ENCODE results near the gene SIRPD. TPM values are rescaled to one million over a fixed set of nuclear protein-coding genes. Genes with fewer than 3 reads are reported as not detected.
"Not testable (repeated sequence)": the region's sequence is repeated elsewhere in the genome, so short reads cannot be mapped to it uniquely, and the experiment has no call there.

SIRPD gene
- polyA plus RNA-seq: not detected

DNA sequence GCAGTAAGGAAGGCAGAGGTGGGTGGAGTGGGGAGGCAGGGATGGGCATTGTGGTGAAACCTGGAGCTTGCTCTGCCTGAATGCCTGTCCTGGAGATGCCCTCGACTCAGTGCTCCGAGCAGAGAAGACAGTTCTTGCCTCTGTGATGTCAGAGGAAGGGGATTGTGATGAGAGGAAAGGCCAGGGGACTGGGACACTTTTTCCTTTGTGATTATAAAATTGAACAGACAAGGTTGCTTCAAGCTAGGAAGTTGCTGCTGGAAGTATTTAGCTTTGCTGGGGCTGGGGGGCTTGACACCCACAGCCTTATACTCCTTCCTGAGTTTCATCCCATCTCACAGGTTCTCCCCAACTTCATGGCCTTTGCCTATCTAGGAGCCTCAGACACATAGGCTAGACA, at the start of gene SIRPD:
Gene SIRPD (minus strand): TSS at position 101 of the 400 bp plus-strand sequence. CDS start 52 bp downstream, at position 49.
- Histone ChIP-seq H3K27me3 (ENCODE audit: control insufficient read depth in 1 of 2, insufficient read depth in 2 of 2, low read length in 2 of 2) (no peaks in the 10 kb centered on the region), H3K4me1 (ENCODE audit: control insufficient read depth in 2 of 2, insufficient read depth in 2 of 2, low read length in 1 of 2) (no peaks in the 10 kb centered on the region), H3K4me3 (ENCODE audit: low read depth in 1 of 2, low read length in 2 of 2) (no peak within 1 kb of the TSS), H3K36me3 (ENCODE audit: control insufficient read depth in 2 of 2, insufficient read depth in 2 of 2, low read length in 1 of 2) (no peaks in the 10 kb centered on the region), H3K9me3 (ENCODE audit: control insufficient read depth in 2 of 2, insufficient read depth in 1 of 2, low read depth in 1 of 2, low read length in 1 of 2) (peaks cover 0 to 2% of the 10 kb centered on the region in 2 donors), H3K27ac (ENCODE audit: low read depth in 2 of 2, low read length in 1 of 2) (no peak within 1 kb of the TSS)
- 48 to 69% methylated on average over 2 of the region's 2 CpGs for WGBS, 2 donors

- H3K9me3 ChIP-seq (ENCODE audit: control insufficient read depth in 2 of 2, insufficient read depth in 1 of 2, low read depth in 1 of 2, low read length in 1 of 2): no peaks in the 10 kb centered on the region
- 45% methylated on average over 5 of the region's 5 CpGs; no CpG with 5 or more reads in 1 of the 2 donors for WGBS, 2 donors
- no peaks in the 10 kb centered on the region for H3K4me1 ChIP-seq (ENCODE audit: control insufficient read depth in 2 of 2, insufficient read depth in 2 of 2, low read length in 1 of 2)
- H3K27me3 ChIP-seq (ENCODE audit: control insufficient read depth in 1 of 2, insufficient read depth in 2 of 2, low read length in 2 of 2): no peaks in the 10 kb centered on the region
- H3K4me3 ChIP-seq (ENCODE audit: low read depth in 1 of 2, low read length in 2 of 2): no peak overlapping the region
- no peak overlapping the region for H3K27ac ChIP-seq (ENCODE audit: low read depth in 2 of 2, low read length in 1 of 2)
- no peaks in the 10 kb centered on the region for H3K36me3 ChIP-seq (ENCODE audit: control insufficient read depth in 2 of 2, insufficient read depth in 2 of 2, low read length in 1 of 2)
Observed at GRCh38 chr20:1600736-1601135, 43.2 kb upstream of the SIRPD start.

DNA sequence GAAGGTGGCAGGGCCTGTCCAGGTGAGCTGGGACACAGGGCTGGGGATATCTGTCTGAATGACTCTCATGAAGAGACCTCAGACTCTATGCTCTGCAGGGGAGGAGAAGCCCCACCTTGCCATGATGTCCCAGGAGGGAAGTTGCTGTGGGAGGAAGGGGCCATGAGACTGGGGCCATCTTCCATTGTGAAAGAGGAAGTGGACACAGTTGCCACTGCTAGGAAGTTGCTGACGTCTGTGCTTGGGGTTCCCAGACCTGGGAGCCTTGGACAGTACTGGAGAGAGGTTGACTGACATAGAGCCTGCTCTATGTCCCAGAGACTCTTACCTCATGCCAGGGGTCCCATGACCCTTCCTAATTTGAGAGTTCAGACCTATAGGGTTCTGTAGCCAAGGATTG, 37.8 kb upstream of the SIRPD start:
- no peaks in the 10 kb centered on the region for H3K9me3 ChIP-seq (ENCODE audit: control insufficient read depth in 2 of 2, insufficient read depth in 1 of 2, low read depth in 1 of 2, low read length in 1 of 2)
- no peak overlapping the region for H3K4me3 ChIP-seq (ENCODE audit: low read depth in 1 of 2, low read length in 2 of 2)
- H3K27me3 ChIP-seq (ENCODE audit: control insufficient read depth in 1 of 2, insufficient read depth in 2 of 2, low read length in 2 of 2): no peaks in the 10 kb centered on the region
- no peak overlapping the region for H3K27ac ChIP-seq (ENCODE audit: low read depth in 2 of 2, low read length in 1 of 2)
- WGBS, 2 donors: 60% methylated on average over 1 of the region's 1 CpG; no CpG with 5 or more reads in 1 of the 2 donors
- H3K36me3 ChIP-seq (ENCODE audit: control insufficient read depth in 2 of 2, insufficient read depth in 2 of 2, low read length in 1 of 2): no peaks in the 10 kb centered on the region
- no peaks in the 10 kb centered on the region for H3K4me1 ChIP-seq (ENCODE audit: control insufficient read depth in 2 of 2, insufficient read depth in 2 of 2, low read length in 1 of 2)

- Histone ChIP-seq H3K27me3 (ENCODE audit: control insufficient read depth in 1 of 2, insufficient read depth in 2 of 2, low read length in 2 of 2) (no peaks in the 10 kb centered on the region), H3K4me1 (ENCODE audit: control insufficient read depth in 2 of 2, insufficient read depth in 2 of 2, low read length in 1 of 2) (no peaks in the 10 kb centered on the region), H3K9me3 (ENCODE audit: control insufficient read depth in 2 of 2, insufficient read depth in 1 of 2, low read depth in 1 of 2, low read length in 1 of 2) (no peaks in the 10 kb centered on the region), H3K4me3 (ENCODE audit: low read depth in 1 of 2, low read length in 2 of 2) (no peak overlapping the region), H3K36me3 (ENCODE audit: control insufficient read depth in 2 of 2, insufficient read depth in 2 of 2, low read length in 1 of 2) (no peaks in the 10 kb centered on the region), H3K27ac (ENCODE audit: low read depth in 2 of 2, low read length in 1 of 2) (no peak overlapping the region)
- 55% methylated on average over 9 of the region's 9 CpGs; no CpG with 5 or more reads in 1 of the 2 donors for WGBS, 2 donors
Observed at GRCh38 chr20:1588533-1589460, 31.3 kb upstream of the SIRPD start.

GRCh38 chr20:1587781-1588532, 30.5 kb upstream of the SIRPD start:
- Histone ChIP-seq H3K27me3 (ENCODE audit: control insufficient read depth in 1 of 2, insufficient read depth in 2 of 2, low read length in 2 of 2) (no peaks in the 10 kb centered on the region), H3K4me1 (ENCODE audit: control insufficient read depth in 2 of 2, insufficient read depth in 2 of 2, low read length in 1 of 2) (no peaks in the 10 kb centered on the region), H3K9me3 (ENCODE audit: control insufficient read depth in 2 of 2, insufficient read depth in 1 of 2, low read depth in 1 of 2, low read length in 1 of 2) (no peaks in the 10 kb centered on the region), H3K27ac (ENCODE audit: low read depth in 2 of 2, low read length in 1 of 2) (no peak overlapping the region), H3K4me3 (ENCODE audit: low read depth in 1 of 2, low read length in 2 of 2) (no peak overlapping the region), H3K36me3 (ENCODE audit: control insufficient read depth in 2 of 2, insufficient read depth in 2 of 2, low read length in 1 of 2) (no peaks in the 10 kb centered on the region)
- WGBS, 2 donors: 86% methylated on average over 3 of the region's 3 CpGs; no CpG with 5 or more reads in 1 of the 2 donors

DNA sequence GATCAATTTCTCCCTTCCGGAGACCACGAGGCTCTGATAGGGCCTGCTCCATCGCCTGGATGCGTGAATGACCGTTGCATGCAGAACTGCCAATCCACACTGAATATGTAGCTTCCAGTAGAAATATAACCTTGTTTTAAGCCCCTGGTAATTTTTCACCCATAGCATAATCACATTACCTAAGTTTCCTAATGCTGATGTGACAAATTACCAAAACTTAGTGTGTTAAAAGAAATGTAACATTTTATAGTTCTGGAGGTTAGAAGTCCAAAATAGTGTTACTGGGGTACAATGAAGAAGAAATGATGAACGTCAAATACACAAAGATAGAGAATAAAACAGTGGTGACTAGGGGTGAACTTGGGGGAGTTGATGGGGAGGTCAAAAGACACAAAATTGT, 22.0 kb upstream of the SIRPD start:
- Histone ChIP-seq H3K27me3 (ENCODE audit: control insufficient read depth in 1 of 2, insufficient read depth in 2 of 2, low read length in 2 of 2) (no peaks in the 10 kb centered on the region), H3K9me3 (ENCODE audit: control insufficient read depth in 2 of 2, insufficient read depth in 1 of 2, low read depth in 1 of 2, low read length in 1 of 2) (no peaks in the 10 kb centered on the region), H3K4me1 (ENCODE audit: control insufficient read depth in 2 of 2, insufficient read depth in 2 of 2, low read length in 1 of 2) (no peaks in the 10 kb centered on the region), H3K4me3 (ENCODE audit: low read depth in 1 of 2, low read length in 2 of 2) (no peak overlapping the region), H3K27ac (ENCODE audit: low read depth in 2 of 2, low read length in 1 of 2) (no peak overlapping the region), H3K36me3 (ENCODE audit: control insufficient read depth in 2 of 2, insufficient read depth in 2 of 2, low read length in 1 of 2) (no peaks in the 10 kb centered on the region)
- WGBS, 2 donors: 89 to 93% methylated on average over 6 of the region's 6 CpGs

GRCh38 chr20:1577906-1578305, 20.4 kb upstream of the SIRPD start:
- no peak overlapping the region for H3K4me3 ChIP-seq (ENCODE audit: low read depth in 1 of 2, low read length in 2 of 2)
- 82 to 89% methylated on average over 4 of the region's 4 CpGs for WGBS, 2 donors
- H3K4me1 ChIP-seq (ENCODE audit: control insufficient read depth in 2 of 2, insufficient read depth in 2 of 2, low read length in 1 of 2): no peaks in the 10 kb centered on the region
- no peaks in the 10 kb centered on the region for H3K9me3 ChIP-seq (ENCODE audit: control insufficient read depth in 2 of 2, insufficient read depth in 1 of 2, low read depth in 1 of 2, low read length in 1 of 2)
- no peak overlapping the region for H3K27ac ChIP-seq (ENCODE audit: low read depth in 2 of 2, low read length in 1 of 2)
- H3K27me3 ChIP-seq (ENCODE audit: control insufficient read depth in 1 of 2, insufficient read depth in 2 of 2, low read length in 2 of 2): no peaks in the 10 kb centered on the region
- no peaks in the 10 kb centered on the region for H3K36me3 ChIP-seq (ENCODE audit: control insufficient read depth in 2 of 2, insufficient read depth in 2 of 2, low read length in 1 of 2)

- H3K9me3 ChIP-seq (ENCODE audit: control insufficient read depth in 2 of 2, insufficient read depth in 1 of 2, low read depth in 1 of 2, low read length in 1 of 2); H3K27ac ChIP-seq (ENCODE audit: low read depth in 2 of 2, low read length in 1 of 2); H3K4me3 ChIP-seq (ENCODE audit: low read depth in 1 of 2, low read length in 2 of 2); H3K36me3 ChIP-seq (ENCODE audit: control insufficient read depth in 2 of 2, insufficient read depth in 2 of 2, low read length in 1 of 2); H3K27me3 ChIP-seq (ENCODE audit: control insufficient read depth in 1 of 2, insufficient read depth in 2 of 2, low read length in 2 of 2); H3K4me1 ChIP-seq (ENCODE audit: control insufficient read depth in 2 of 2, insufficient read depth in 2 of 2, low read length in 1 of 2): not testable (repeated sequence)
- 23 to 43% methylated on average over 2 of the region's 2 CpGs for WGBS, 2 donors
Observed at GRCh38 chr20:1577313-1577712, 19.8 kb upstream of the SIRPD start.

- H3K27ac ChIP-seq (ENCODE audit: low read depth in 2 of 2, low read length in 1 of 2): no peak overlapping the region
- WGBS, 2 donors: 84 to 87% methylated on average over 3 of the region's 3 CpGs
Observed at GRCh38 chr20:1576641-1577040, 19.1 kb upstream of the SIRPD start.

More at GRCh38 chr20:1576641-1577040, 19.1 kb upstream of the SIRPD start:
- no peaks in the 10 kb centered on the region for H3K9me3 ChIP-seq (ENCODE audit: control insufficient read depth in 2 of 2, insufficient read depth in 1 of 2, low read depth in 1 of 2, low read length in 1 of 2)
- no peaks in the 10 kb centered on the region for H3K27me3 ChIP-seq (ENCODE audit: control insufficient read depth in 1 of 2, insufficient read depth in 2 of 2, low read length in 2 of 2)
- H3K36me3 ChIP-seq (ENCODE audit: control insufficient read depth in 2 of 2, insufficient read depth in 2 of 2, low read length in 1 of 2): no peaks in the 10 kb centered on the region
- H3K4me3 ChIP-seq (ENCODE audit: low read depth in 1 of 2, low read length in 2 of 2): no peak overlapping the region
- no peaks in the 10 kb centered on the region for H3K4me1 ChIP-seq (ENCODE audit: control insufficient read depth in 2 of 2, insufficient read depth in 2 of 2, low read length in 1 of 2)
